Glutamatergic neuron (in vitro differentiated cells): Measurements from ENCODE around the gene NLRC4. TPM values are rescaled to one million over a fixed set of nuclear protein-coding genes. Genes with fewer than 3 reads are reported as not detected.
"Not testable (repeated sequence)": the region's sequence is repeated elsewhere in the genome, so short reads cannot be mapped to it uniquely, and the experiment has no call there.

Experiments
- DNase-seq: peaks from one replicate; pipeline ENCODE4 v3.0.0; 2022
- H3K27ac Mint-ChIP-seq: one replicate; pipeline ENCODE4 v1.8.0; 2020; ENCODE audit warnings: mild to moderate bottlenecking, mixed read lengths, inconsistent platforms; ENCODE audit not compliant: unreplicated experiment
- H3K27me3 Mint-ChIP-seq: one replicate; pipeline ENCODE4 v1.8.0; 2020; ENCODE audit warnings: mild to moderate bottlenecking, moderate library complexity, mixed read lengths, inconsistent platforms; ENCODE audit not compliant: unreplicated experiment
- H3K36me3 Mint-ChIP-seq: one replicate; pipeline ENCODE4 v1.8.0; 2020; ENCODE audit warnings: mild to moderate bottlenecking, mixed read lengths, inconsistent platforms; ENCODE audit not compliant: unreplicated experiment
- H3K4me1 Mint-ChIP-seq: one replicate; pipeline ENCODE4 v1.8.0; 2020; ENCODE audit warnings: mild to moderate bottlenecking, low read depth, mixed read lengths, inconsistent platforms; ENCODE audit not compliant: unreplicated experiment
- H3K4me3 Mint-ChIP-seq: one replicate; pipeline ENCODE4 v1.8.0; 2020; ENCODE audit warnings: mild to moderate bottlenecking, mixed read lengths, inconsistent platforms; ENCODE audit not compliant: unreplicated experiment
- H3K9me3 Mint-ChIP-seq: one replicate; pipeline ENCODE4 v1.8.0; 2020; ENCODE audit warnings: mild to moderate bottlenecking, moderate library complexity, mixed read lengths, inconsistent platforms; ENCODE audit not compliant: unreplicated experiment
- long read RNA-seq: library from polyadenylated mRNA; unstranded; transcript quantifications from one replicate; pipeline ENCODE4 v2.0.0, GENCODE V29; 2020; ENCODE audit not compliant: unreplicated experiment
- total RNA-seq: library from RNA; stranded (reverse); fragmentation: NEBNext Ultra II Directional; extraction: Animal tissue kit (Norgen Biotek cat#: 25700); gene quantifications from one replicate; pipeline ENCODE4 v1.2.1, GENCODE V29; 2021; ENCODE audit not compliant: unreplicated experiment
- TF ChIP-seq, protein P1 (sequence below): fragments of 200-600 bp; sonication (generic); IDR thresholded peaks from one replicate; pipeline ENCODE4 v1.5.0; 2021; ENCODE audit not compliant: partially characterized antibody, unreplicated experiment

Gene NLRC4, protein sequence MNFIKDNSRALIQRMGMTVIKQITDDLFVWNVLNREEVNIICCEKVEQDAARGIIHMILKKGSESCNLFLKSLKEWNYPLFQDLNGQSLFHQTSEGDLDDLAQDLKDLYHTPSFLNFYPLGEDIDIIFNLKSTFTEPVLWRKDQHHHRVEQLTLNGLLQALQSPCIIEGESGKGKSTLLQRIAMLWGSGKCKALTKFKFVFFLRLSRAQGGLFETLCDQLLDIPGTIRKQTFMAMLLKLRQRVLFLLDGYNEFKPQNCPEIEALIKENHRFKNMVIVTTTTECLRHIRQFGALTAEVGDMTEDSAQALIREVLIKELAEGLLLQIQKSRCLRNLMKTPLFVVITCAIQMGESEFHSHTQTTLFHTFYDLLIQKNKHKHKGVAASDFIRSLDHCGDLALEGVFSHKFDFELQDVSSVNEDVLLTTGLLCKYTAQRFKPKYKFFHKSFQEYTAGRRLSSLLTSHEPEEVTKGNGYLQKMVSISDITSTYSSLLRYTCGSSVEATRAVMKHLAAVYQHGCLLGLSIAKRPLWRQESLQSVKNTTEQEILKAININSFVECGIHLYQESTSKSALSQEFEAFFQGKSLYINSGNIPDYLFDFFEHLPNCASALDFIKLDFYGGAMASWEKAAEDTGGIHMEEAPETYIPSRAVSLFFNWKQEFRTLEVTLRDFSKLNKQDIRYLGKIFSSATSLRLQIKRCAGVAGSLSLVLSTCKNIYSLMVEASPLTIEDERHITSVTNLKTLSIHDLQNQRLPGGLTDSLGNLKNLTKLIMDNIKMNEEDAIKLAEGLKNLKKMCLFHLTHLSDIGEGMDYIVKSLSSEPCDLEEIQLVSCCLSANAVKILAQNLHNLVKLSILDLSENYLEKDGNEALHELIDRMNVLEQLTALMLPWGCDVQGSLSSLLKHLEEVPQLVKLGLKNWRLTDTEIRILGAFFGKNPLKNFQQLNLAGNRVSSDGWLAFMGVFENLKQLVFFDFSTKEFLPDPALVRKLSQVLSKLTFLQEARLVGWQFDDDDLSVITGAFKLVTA
- not detected for total RNA-seq
- long read RNA-seq = 0 reads

DNA sequence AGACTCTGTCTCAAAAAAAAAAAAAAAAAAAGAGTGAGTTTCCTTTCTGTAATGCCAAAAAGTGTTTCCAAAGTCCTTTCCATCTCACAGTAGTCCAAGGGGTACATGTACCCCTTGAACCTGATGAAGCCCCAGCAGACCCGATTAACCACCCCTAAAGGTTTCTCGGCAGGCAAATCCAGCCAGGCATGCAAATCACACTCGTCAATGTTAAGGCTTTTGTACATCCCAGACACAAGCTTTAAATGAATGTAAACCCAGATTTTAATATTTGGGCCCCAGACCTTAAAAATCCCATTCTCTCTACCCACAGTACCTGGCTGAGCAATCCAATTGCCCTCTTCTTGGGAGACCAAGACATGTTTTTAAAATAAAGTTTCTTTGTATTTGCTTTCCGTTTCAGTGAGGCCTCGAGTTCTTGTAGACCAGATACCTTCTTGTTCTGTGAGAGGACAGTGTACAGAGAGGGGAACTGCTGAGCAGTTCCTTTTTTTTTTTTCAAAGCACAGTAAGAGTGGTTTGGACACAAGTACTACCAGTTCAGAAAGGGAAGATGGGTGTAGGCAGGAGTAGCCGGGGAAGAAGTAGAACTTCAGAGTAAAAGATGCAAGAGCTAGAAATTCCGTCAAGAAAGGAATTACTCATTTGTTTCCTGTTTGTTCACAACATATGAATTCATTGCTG lies at the start of gene NLRC4:
TSS of gene NLRC4 (minus strand) at position 465 of the 684 bp plus-strand sequence. CDS start 8,111 bp downstream, outside the sequence.
- Mint-ChIP-seq H3K9me3 (no peaks in the 10 kb centered on the region), H3K36me3 (no peaks in the 10 kb centered on the region), H3K27me3 (no peaks in the 10 kb centered on the region), H3K4me3 (no peak within 1 kb of the TSS), H3K27ac (no peak within 1 kb of the TSS), H3K4me1 (no peaks in the 10 kb centered on the region)
- no peak for DNase-seq
- TF ChIP-seq, protein P1, sequence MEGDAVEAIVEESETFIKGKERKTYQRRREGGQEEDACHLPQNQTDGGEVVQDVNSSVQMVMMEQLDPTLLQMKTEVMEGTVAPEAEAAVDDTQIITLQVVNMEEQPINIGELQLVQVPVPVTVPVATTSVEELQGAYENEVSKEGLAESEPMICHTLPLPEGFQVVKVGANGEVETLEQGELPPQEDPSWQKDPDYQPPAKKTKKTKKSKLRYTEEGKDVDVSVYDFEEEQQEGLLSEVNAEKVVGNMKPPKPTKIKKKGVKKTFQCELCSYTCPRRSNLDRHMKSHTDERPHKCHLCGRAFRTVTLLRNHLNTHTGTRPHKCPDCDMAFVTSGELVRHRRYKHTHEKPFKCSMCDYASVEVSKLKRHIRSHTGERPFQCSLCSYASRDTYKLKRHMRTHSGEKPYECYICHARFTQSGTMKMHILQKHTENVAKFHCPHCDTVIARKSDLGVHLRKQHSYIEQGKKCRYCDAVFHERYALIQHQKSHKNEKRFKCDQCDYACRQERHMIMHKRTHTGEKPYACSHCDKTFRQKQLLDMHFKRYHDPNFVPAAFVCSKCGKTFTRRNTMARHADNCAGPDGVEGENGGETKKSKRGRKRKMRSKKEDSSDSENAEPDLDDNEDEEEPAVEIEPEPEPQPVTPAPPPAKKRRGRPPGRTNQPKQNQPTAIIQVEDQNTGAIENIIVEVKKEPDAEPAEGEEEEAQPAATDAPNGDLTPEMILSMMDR = no peak

DNA sequence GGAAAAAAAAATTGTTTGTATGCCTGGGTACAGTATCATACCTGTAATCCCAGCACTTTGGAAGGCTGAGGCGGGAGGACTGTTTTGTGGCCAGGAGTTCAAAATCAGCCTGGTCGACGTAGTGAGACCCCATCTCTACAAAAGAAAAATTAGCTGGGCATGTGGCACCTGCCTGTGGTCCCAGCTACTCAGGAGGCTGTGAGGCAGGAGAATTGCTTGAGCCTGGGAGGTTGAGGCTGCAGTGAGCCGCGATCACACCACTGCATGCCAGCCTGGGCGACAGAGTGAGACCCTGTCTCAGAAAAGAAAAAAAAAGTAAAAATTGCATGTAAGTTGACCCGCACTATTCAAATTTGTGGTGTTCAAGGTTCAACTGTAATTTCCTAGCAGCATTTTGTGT lies 45.9 kb upstream of the NLRC4 start:
- no peaks in the 10 kb centered on the region for H3K4me1 Mint-ChIP-seq
- TF ChIP-seq, protein P1 = no peak
- no peak overlapping the region for H3K4me3 Mint-ChIP-seq
- no peaks in the 10 kb centered on the region for H3K36me3 Mint-ChIP-seq
- no peaks in the 10 kb centered on the region for H3K9me3 Mint-ChIP-seq
- no peak overlapping the region for H3K27ac Mint-ChIP-seq
- no peaks in the 10 kb centered on the region for H3K27me3 Mint-ChIP-seq
- no peak for DNase-seq

DNA sequence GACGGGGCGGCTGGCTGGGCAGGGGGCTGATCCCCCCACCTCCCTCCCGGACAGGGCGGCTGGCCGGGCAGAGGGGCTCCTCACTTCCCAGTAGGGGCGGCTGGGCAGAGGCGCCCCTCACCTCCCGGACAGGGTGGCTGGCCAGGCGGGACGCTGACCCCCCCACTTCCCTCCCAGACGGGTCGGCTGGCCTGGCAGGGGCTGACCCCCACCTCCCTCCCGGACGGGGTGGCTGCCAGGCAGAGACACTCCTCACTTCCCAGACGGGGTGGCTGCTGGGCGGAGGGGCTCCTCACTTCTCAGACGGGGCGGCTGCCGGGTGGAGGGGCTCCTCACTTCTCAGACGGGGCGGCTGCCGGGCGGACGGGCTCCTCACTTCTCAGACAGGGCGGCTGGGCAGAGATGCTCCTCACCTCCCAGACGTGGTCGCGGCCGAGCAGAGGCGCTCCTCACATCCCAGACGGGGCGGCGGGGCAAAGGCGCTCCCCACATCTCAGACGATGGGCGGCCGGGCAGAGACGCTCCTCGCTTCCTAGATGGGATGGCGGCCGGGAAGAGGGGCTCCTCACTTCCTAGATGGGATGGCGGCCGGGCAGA lies 29.4 kb upstream of the NLRC4 start:
- not testable (repeated sequence) for H3K9me3 Mint-ChIP-seq, H3K4me3 Mint-ChIP-seq, H3K36me3 Mint-ChIP-seq, H3K27ac Mint-ChIP-seq, H3K27me3 Mint-ChIP-seq, H3K4me1 Mint-ChIP-seq, DNase-seq

DNA sequence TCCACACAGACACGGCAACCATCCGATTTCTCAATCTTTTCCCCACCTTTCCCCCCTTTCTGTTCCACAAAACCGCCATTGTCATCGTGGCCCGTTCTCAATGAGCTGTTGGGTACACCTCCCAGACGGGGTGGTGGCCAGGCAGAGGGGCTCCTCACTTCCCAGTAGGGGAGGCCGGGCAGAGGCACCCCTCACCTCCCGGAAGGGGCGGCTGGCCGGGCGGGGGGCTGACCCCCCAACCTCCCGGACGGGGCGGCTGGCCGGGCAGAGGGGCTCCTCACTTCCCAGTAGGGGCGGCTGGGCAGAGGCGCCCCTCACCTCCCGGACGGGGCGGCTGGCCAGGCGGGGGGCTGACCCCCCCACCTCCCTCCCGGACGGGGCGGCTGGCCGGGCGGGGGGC lies 28.8 kb upstream of the NLRC4 start:
- not testable (repeated sequence) for H3K9me3 Mint-ChIP-seq, H3K4me3 Mint-ChIP-seq, H3K36me3 Mint-ChIP-seq, H3K4me1 Mint-ChIP-seq, DNase-seq, H3K27me3 Mint-ChIP-seq
- peak overlapping the region; percentile 64 for H3K27ac Mint-ChIP-seq

DNA sequence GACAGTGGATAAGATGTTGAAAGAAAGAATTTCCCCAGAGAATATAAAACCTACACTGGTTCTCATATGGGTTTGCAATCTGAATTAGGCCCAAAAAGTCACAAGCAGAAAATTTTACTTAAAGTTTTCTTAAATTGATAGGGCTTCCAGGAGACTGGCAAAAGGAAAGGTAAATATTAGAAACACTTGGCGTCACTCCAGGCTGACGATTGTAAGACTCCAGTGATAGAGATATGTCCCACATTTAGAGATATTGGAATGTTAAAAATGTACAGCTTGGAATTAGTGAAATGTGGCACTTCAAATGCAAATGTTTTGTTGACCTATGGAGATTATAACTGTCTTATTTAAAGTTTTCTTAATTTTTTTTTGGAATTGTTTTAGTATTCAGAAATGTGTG lies 27.1 kb upstream of the NLRC4 start:
- Mint-ChIP-seq H3K4me3 (no peak overlapping the region), H3K27ac (no peak overlapping the region), H3K36me3 (peaks cover 7% of the 10 kb centered on the region), H3K27me3 (no peaks in the 10 kb centered on the region), H3K9me3 (peaks cover 2% of the 10 kb centered on the region), H3K4me1 (peaks cover 3% of the 10 kb centered on the region)
- TF ChIP-seq, protein P1 = no peak
- DNase-seq = no peak
